ENCODE measurements around the gene DAPK1. TPM values are rescaled to one million over a fixed set of nuclear protein-coding genes. Genes with fewer than 3 reads are reported as not detected.

The DAPK1 gene
- total RNA-seq, 1 donor from 2014 or later: 29.5 TPM

- Histone ChIP-seq H3K9ac (no peak overlapping the region), H3F3A (ENCODE audit: low read depth) (no peaks in the 10 kb centered on the region), H3K9me3 (ENCODE audit: low read depth) (no peaks in the 10 kb centered on the region), H2AFZ (replicated peaks) (no peak overlapping the region), H3K36me3 (no peaks in the 10 kb centered on the region), H3K4me3 (no peak overlapping the region), H3K4me1 (no peaks in the 10 kb centered on the region), H3K79me2 (ENCODE audit: low read depth) (no peaks in the 10 kb centered on the region), H4K20me1 (ENCODE audit: low read depth) (no peaks in the 10 kb centered on the region), H3K27ac (no peak overlapping the region), H3K4me2 (no peak overlapping the region), H3K27me3 (no peaks in the 10 kb centered on the region)
- no peak for DNase-seq (ENCODE audit: low spot score)
- Mint-ChIP-seq H3K27ac (no peak overlapping the region), H3K4me1 (no peaks in the 10 kb centered on the region), H3K4me3 (no peak overlapping the region), H3K27me3 (ENCODE audit: insufficient read depth, low read depth) (no peaks in the 10 kb centered on the region), H3K9me3 (peaks cover 3% of the 10 kb centered on the region), H3K36me3 (peaks cover 19% of the 10 kb centered on the region)
- TF ChIP-seq, protein P1, sequence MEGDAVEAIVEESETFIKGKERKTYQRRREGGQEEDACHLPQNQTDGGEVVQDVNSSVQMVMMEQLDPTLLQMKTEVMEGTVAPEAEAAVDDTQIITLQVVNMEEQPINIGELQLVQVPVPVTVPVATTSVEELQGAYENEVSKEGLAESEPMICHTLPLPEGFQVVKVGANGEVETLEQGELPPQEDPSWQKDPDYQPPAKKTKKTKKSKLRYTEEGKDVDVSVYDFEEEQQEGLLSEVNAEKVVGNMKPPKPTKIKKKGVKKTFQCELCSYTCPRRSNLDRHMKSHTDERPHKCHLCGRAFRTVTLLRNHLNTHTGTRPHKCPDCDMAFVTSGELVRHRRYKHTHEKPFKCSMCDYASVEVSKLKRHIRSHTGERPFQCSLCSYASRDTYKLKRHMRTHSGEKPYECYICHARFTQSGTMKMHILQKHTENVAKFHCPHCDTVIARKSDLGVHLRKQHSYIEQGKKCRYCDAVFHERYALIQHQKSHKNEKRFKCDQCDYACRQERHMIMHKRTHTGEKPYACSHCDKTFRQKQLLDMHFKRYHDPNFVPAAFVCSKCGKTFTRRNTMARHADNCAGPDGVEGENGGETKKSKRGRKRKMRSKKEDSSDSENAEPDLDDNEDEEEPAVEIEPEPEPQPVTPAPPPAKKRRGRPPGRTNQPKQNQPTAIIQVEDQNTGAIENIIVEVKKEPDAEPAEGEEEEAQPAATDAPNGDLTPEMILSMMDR (IDR thresholded peaks at IDR 0.05): no peak
- TF ChIP-seq EZH2phosphoT487 (IDR thresholded peaks at IDR 0.05) (no peak), EZH2 (IDR thresholded peaks at IDR 0.05) (no peak)
Measured at GRCh38 chr9:87629104-87629503, 131.4 kb downstream of the DAPK1 start.

DNA sequence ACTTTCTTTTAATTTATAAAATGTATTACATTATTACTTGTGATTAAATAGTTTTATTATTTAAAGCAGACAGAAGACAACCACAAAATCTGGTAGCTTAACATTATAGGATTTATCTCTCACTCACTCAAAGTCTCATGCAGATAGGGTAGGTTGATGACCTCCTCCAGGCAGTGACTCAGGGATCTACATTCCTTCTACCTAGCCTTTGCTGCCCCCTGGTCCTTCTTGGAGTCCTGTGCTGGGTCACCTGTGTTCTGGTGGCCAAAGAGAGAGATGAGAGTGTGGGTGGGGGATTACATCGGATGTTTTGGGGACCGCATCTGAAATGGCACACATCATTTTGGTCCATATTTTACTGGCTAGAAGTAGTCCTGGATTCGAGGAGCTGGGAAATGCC, 132.6 kb downstream of the DAPK1 start:
- H3K36me3 ChIP-seq: no peaks in the 10 kb centered on the region
- no peaks in the 10 kb centered on the region for H3K4me1 Mint-ChIP-seq
- no peaks in the 10 kb centered on the region for H3F3A ChIP-seq (ENCODE audit: low read depth)
- TF ChIP-seq EZH2 (IDR thresholded peaks at IDR 0.05) (no peak), EZH2phosphoT487 (IDR thresholded peaks at IDR 0.05) (no peak)
- TF ChIP-seq, protein P1 (IDR thresholded peaks at IDR 0.05): no peak
- DNase-seq (ENCODE audit: low spot score): no peak
- H3K27ac ChIP-seq: no peak overlapping the region
- no peak overlapping the region for H2AFZ ChIP-seq (replicated peaks)
- no peaks in the 10 kb centered on the region for H3K4me1 ChIP-seq
- H3K36me3 Mint-ChIP-seq: peaks cover 17% of the 10 kb centered on the region
- H3K9me3 Mint-ChIP-seq: peaks cover 3% of the 10 kb centered on the region
- no peaks in the 10 kb centered on the region for H3K27me3 ChIP-seq
- H3K27me3 Mint-ChIP-seq (ENCODE audit: insufficient read depth, low read depth): peaks cover 3% of the 10 kb centered on the region
- H3K9me3 ChIP-seq (ENCODE audit: low read depth): no peaks in the 10 kb centered on the region
- no peak overlapping the region for H3K27ac Mint-ChIP-seq
- H3K4me3 ChIP-seq: no peak overlapping the region
- H3K4me3 Mint-ChIP-seq: no peak overlapping the region
- H3K9ac ChIP-seq: no peak overlapping the region
- no peak overlapping the region for H3K4me2 ChIP-seq
- no peaks in the 10 kb centered on the region for H3K79me2 ChIP-seq (ENCODE audit: low read depth)
- no peaks in the 10 kb centered on the region for H4K20me1 ChIP-seq (ENCODE audit: low read depth)

- Histone ChIP-seq H2AFZ (replicated peaks) (no peak overlapping the region), H3K27me3 (no peaks in the 10 kb centered on the region), H3K4me2 (no peak overlapping the region), H3K79me2 (ENCODE audit: low read depth) (no peaks in the 10 kb centered on the region), H3K36me3 (no peaks in the 10 kb centered on the region), H3K9ac (no peak overlapping the region), H3K27ac (no peak overlapping the region), H3K4me1 (no peaks in the 10 kb centered on the region), H3F3A (ENCODE audit: low read depth) (no peaks in the 10 kb centered on the region), H3K4me3 (no peak overlapping the region), H4K20me1 (ENCODE audit: low read depth) (no peaks in the 10 kb centered on the region), H3K9me3 (ENCODE audit: low read depth) (no peaks in the 10 kb centered on the region)
- TF ChIP-seq EZH2 (IDR thresholded peaks at IDR 0.05): no peak
- TF ChIP-seq EZH2phosphoT487 (IDR thresholded peaks at IDR 0.05): no peak
- TF ChIP-seq, protein P1 (IDR thresholded peaks at IDR 0.05): no peak
- peaks cover 17% of the 10 kb centered on the region for H3K36me3 Mint-ChIP-seq
- H3K27ac Mint-ChIP-seq: no peak overlapping the region
- no peak overlapping the region for H3K4me3 Mint-ChIP-seq
- H3K27me3 Mint-ChIP-seq (ENCODE audit: insufficient read depth, low read depth): peaks cover 3% of the 10 kb centered on the region
- DNase-seq (ENCODE audit: low spot score): no peak
- H3K4me1 Mint-ChIP-seq: no peaks in the 10 kb centered on the region
- H3K9me3 Mint-ChIP-seq: peaks cover 3% of the 10 kb centered on the region
Measured at GRCh38 chr9:87630846-87631245, 133.2 kb downstream of the DAPK1 start.

Data from neural progenitor cell (in vitro differentiated cells).